Astrocyte of the cerebellum (primary cell): Measurements from ENCODE around the gene MRPS18B.

Experiments used
- DNase-seq: peaks from one replicate; pipeline ENCODE4 v3.0.0-alpha.2; 2011; ENCODE audit warnings: low read depth
- H3K4me3 ChIP-seq: 2 replicates; pipeline ENCODE4 v1.5.1; 2011; ENCODE audit warnings: mild to moderate bottlenecking, low read depth, low read length, moderate library complexity
- in situ Hi-C: cut with HindIII; loops from 2 replicates; pipeline ENCODE4 v1.10.0; 2017; ENCODE audit warnings: low sequenced_read_pairs
- TF ChIP-seq, protein P1 (sequence below): IDR thresholded peaks from 2 replicates; pipeline ENCODE4 v1.5.1; 2012; ENCODE audit warnings: low read length, low read depth, moderate library complexity, mild to moderate bottlenecking; ENCODE audit errors: missing control alignments

The MRPS18B gene

DNA sequence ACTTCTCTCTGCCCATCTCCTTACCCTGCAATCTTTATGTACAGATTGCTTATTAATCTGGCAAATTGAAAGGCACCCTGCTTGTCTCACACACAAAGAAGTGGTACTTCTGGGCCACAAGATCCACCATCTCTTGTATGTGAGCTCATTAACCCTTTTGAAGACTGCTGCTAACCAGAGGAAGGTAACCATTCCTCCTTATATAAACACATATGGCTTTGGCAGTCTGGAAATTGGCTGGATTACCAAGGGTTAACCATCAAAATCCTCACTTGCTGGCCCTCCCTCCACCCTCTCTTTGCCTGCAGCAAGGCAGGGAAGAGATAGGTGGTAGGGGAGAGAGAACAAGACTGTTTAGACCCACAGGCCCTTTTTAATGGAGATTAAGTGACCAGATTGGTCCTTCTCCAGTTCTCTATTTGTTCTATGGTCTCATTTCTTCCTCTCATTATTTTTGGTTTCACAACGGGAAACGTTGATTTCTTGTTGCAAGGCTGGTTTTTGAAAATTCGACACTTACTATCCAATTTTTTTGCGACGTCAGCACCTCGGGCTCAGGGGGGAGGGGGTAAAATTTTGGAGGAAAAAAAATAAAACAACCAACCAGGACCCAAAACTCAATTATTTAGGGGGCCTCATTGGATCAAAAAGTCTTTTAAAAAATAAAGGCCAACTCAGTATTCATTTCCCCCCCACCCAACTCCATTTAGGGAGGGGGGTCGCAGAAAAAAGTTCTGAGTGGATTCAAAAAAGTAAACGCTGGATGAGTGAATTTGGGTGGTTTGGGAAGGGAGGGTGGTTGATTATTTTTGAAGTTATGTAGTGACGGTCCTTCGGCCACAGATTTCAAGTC lies 1.5 kb upstream of the MRPS18B start:
- in situ Hi-C loops, result no loop called here
- peak overlapping the region; percentile 54 for H3K4me3 ChIP-seq
- DNase-seq, result no peak
- TF ChIP-seq, protein P1, sequence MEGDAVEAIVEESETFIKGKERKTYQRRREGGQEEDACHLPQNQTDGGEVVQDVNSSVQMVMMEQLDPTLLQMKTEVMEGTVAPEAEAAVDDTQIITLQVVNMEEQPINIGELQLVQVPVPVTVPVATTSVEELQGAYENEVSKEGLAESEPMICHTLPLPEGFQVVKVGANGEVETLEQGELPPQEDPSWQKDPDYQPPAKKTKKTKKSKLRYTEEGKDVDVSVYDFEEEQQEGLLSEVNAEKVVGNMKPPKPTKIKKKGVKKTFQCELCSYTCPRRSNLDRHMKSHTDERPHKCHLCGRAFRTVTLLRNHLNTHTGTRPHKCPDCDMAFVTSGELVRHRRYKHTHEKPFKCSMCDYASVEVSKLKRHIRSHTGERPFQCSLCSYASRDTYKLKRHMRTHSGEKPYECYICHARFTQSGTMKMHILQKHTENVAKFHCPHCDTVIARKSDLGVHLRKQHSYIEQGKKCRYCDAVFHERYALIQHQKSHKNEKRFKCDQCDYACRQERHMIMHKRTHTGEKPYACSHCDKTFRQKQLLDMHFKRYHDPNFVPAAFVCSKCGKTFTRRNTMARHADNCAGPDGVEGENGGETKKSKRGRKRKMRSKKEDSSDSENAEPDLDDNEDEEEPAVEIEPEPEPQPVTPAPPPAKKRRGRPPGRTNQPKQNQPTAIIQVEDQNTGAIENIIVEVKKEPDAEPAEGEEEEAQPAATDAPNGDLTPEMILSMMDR, result no peak

DNA sequence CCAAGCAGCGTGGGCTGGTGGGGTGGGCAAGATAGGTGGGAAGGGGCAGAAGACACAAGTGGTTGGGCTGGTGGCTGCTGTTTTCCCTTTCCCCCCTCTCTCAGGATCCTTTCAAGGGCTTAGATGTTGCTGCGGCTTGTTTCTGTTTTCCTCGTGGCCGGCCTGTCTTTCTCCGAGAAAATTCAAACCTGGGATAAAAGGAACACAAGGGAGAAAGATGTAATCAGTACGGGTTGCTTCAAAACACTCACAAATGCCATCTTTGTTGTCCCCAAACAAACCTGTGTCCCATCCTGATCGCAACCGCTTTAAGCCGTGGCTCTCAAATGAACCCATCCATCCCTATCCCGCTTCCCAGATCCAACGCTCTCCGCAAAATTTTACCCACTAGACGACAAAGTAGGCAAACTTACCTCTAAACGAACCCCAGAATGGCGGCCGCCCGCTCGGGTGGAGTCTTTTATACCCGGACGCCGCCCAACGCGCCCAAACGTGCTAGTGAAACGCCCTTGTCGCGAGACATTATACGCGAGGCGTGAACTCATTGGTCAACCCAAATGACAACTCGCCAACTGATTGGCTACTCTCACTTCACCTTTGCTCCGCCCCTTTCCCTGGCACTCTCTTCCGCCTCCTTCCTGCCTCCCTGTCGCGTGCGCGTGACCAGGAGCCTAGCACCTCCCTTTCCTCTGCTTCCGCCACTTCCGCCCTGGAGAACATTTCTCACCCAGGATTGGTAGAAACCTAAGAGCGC lies 652 bp upstream of the MRPS18B start, which contains the start of gene PPP1R10:
Gene PPP1R10, minus strand, starts transcription at position 433 of the 754 bp plus-strand sequence. CDS start 7,299 bp downstream, outside the sequence.
- peak; percentile 100 for DNase-seq
- TF ChIP-seq, protein P1, result no peak
- peak within 1 kb of the TSS; percentile 86 for H3K4me3 ChIP-seq
- in situ Hi-C loops, result no loop called here

DNA sequence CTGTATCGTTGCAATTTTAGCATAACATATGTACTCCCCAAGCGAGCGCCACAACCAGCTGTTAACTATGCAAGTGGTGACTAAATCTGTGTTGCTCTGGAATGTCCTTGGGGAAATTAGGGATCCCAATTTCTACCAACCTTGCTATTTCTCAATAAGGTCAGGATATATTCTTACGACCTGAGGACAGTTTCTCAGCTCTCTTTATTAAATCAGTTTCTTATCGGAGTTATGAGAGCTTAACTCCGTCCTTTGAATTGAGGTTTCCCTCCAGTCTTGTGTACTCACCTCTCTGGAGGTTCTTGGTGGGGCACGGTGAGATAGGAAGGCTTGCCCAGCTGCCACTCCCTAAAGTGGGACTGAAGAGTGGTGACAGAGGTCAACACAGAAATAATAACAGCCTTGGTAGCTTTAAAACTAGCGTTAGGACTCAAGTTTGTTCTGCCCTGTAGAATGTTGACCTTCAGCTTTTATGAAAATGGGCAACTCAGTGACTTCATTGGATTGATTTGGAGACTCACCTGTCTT lies 694 bp downstream of the MRPS18B start:
- peak overlapping the region; percentile 86 for H3K4me3 ChIP-seq
- DNase-seq, result no peak
- in situ Hi-C loops, result no loop called here
- TF ChIP-seq, protein P1, result no peak

- DNase-seq, result no peak
- no peak overlapping the region for H3K4me3 ChIP-seq
- in situ Hi-C loops, result no loop called here
- TF ChIP-seq, protein P1, result no peak
Observed at GRCh38 chr6:30619561-30619960, 1.9 kb downstream of the MRPS18B start.

GRCh38 chr6:30625511-30625910 lies 7.9 kb downstream of the MRPS18B start:
- in situ Hi-C loops, result no loop called here
- DNase-seq, result no peak
- H3K4me3 ChIP-seq, result no peak overlapping the region
- TF ChIP-seq, protein P1, result no peak
